Mesenchymal stem cell (in vitro differentiated cells and primary cell): ENCODE results near the gene SRF. TPM values are rescaled to one million over a fixed set of nuclear protein-coding genes. Genes with fewer than 3 reads are reported as not detected.

Source experiments
- DNase-seq: peaks from one replicate; pipeline ENCODE4 v3.0.0-alpha.2; 2013
- H2AFZ ChIP-seq: one replicate; pipeline ENCODE4 v1.6.1; 2013; ENCODE audit warnings: low read depth, mild to moderate bottlenecking, control low read depth, inconsistent platforms, low read length, moderate library complexity
- H2AK5ac ChIP-seq: 2 replicates; pipeline ENCODE4 v1.6.1; 2013; ENCODE audit warnings: low read length, moderate library complexity, mild to moderate bottlenecking, inconsistent platforms; ENCODE audit not compliant: severe bottlenecking
- H2BK120ac ChIP-seq: one replicate; pipeline ENCODE4 v1.6.1; 2013; ENCODE audit warnings: low read depth, mild to moderate bottlenecking, inconsistent platforms, low read length, moderate library complexity
- H2BK12ac ChIP-seq, 2 experiments: one replicate each; pipeline ENCODE4 v1.6.1; 2013; ENCODE audit warnings: inconsistent platforms in 2 of 2, low read length in 2 of 2, mild to moderate bottlenecking in 2 of 2, moderate library complexity in 2 of 2, control low read depth in 1 of 2
- H2BK15ac ChIP-seq: one replicate; pipeline ENCODE4 v1.6.1; 2013; ENCODE audit warnings: mild to moderate bottlenecking, low read depth, inconsistent platforms; ENCODE audit not compliant: poor library complexity, severe bottlenecking
- H2BK5ac ChIP-seq: 2 replicates; pipeline ENCODE4 v1.6.1; 2013; ENCODE audit warnings: low read depth, mild to moderate bottlenecking, low read length, control low read depth, inconsistent platforms; ENCODE audit not compliant: poor library complexity, severe bottlenecking
- H3K14ac ChIP-seq, 2 experiments: one replicate each; pipeline ENCODE4 v1.6.1; 2013; ENCODE audit warnings: inconsistent platforms in 2 of 2, low read length in 2 of 2, control low read depth in 1 of 2, mild to moderate bottlenecking in 1 of 2, moderate library complexity in 1 of 2
- H3K18ac ChIP-seq, 2 experiments: one replicate each; pipeline ENCODE4 v1.6.1; 2013; ENCODE audit warnings: inconsistent platforms in 2 of 2, low read length in 2 of 2, control low read depth in 1 of 2, low read depth in 1 of 2, mild to moderate bottlenecking in 1 of 2
- H3K23ac ChIP-seq, 2 experiments: one replicate each; pipeline ENCODE4 v1.6.1; 2013; ENCODE audit warnings: inconsistent platforms in 2 of 2, low read length in 2 of 2, mild to moderate bottlenecking in 2 of 2, moderate library complexity in 2 of 2, control low read depth in 1 of 2
- H3K27ac ChIP-seq: 2 replicates; pipeline ENCODE4 v1.5.1; 2013; ENCODE audit warnings: mild to moderate bottlenecking, moderate library complexity, low read length, control low read depth, inconsistent platforms; ENCODE audit not compliant: poor library complexity, severe bottlenecking
- H3K27me3 ChIP-seq, 2 experiments: 2 replicates each; pipeline versions ENCODE4 v1.6.1 to v1.7.0; 2013; ENCODE audit warnings: low read length in 2 of 2, mild to moderate bottlenecking in 2 of 2, moderate library complexity in 2 of 2, control low read depth in 1 of 2, inconsistent platforms in 1 of 2; ENCODE audit not compliant: control insufficient read depth in 1 of 2, insufficient read depth in 1 of 2
- H3K36me3 ChIP-seq, 2 experiments: 2 replicates each; pipeline versions ENCODE4 v1.6.1 to v1.7.0; 2013; ENCODE audit warnings: low read length in 2 of 2, control low read depth in 1 of 2, inconsistent platforms in 1 of 2, low read depth in 1 of 2, mild to moderate bottlenecking in 1 of 2; ENCODE audit not compliant: insufficient read depth in 2 of 2, control insufficient read depth in 1 of 2
- H3K4ac ChIP-seq, 2 experiments: one replicate each; pipeline ENCODE4 v1.6.1; 2013; ENCODE audit warnings: inconsistent platforms in 2 of 2, low read length in 2 of 2, mild to moderate bottlenecking in 2 of 2, moderate library complexity in 2 of 2, control low read depth in 1 of 2, low read depth in 1 of 2
- H3K4me1 ChIP-seq: 2 replicates; pipeline ENCODE4 v1.6.1; 2013; ENCODE audit warnings: low read depth, low read length, control low read depth; ENCODE audit not compliant: control insufficient read depth, insufficient read depth
- H3K4me2 ChIP-seq: 2 replicates; pipeline ENCODE4 v1.6.1; 2013; ENCODE audit warnings: low read length, mild to moderate bottlenecking, inconsistent platforms; ENCODE audit not compliant: poor library complexity, severe bottlenecking
- H3K4me3 ChIP-seq, 2 experiments: 2 replicates each; pipeline versions ENCODE4 v1.5.1 to v1.7.0; 2013; ENCODE audit warnings: low read length in 2 of 2, mild to moderate bottlenecking in 2 of 2, control low read depth in 1 of 2, low read depth in 1 of 2; ENCODE audit not compliant: insufficient read depth in 1 of 2
- H3K79me1 ChIP-seq: replicated peaks from 2 replicates; pipeline ENCODE4 v1.6.1; 2013; ENCODE audit warnings: mild to moderate bottlenecking, control low read depth, low read length, inconsistent platforms; ENCODE audit not compliant: poor library complexity, severe bottlenecking
- H3K9ac ChIP-seq: 2 replicates; pipeline ENCODE4 v1.7.0; 2013; ENCODE audit warnings: mild to moderate bottlenecking, low read length, moderate library complexity
- H3K9me3 ChIP-seq: 2 replicates; pipeline ENCODE4 v1.7.0; 2013; ENCODE audit warnings: mild to moderate bottlenecking, low read length; ENCODE audit not compliant: control insufficient read depth
- H4K8ac ChIP-seq: one replicate; pipeline ENCODE4 v1.6.1; 2013; ENCODE audit warnings: inconsistent platforms, mild to moderate bottlenecking, low read length, moderate library complexity
- H4K91ac ChIP-seq: one replicate; pipeline ENCODE4 v1.6.1; 2013; ENCODE audit warnings: mild to moderate bottlenecking, low read length, inconsistent platforms
- WGBS: methylation state at CpG from one replicate; pipeline ENCODE4 v1.1.7; 2013; ENCODE audit warnings: mixed read lengths; 5-methylcytosine and 5-hydroxymethylcytosine counted together
- polyA plus RNA-seq, 2 experiments: library from polyadenylated mRNA; stranded (reverse); fragments of 200-250 nt; gene quantifications; one replicate each; pipeline ENCODE4 v1.2.3, GENCODE V29; 2013

Gene SRF
- 30.1 TPM for polyA plus RNA-seq (2013, experiment 1 of 2)
- 29.6 TPM for polyA plus RNA-seq (2013, experiment 2 of 2)

DNA sequence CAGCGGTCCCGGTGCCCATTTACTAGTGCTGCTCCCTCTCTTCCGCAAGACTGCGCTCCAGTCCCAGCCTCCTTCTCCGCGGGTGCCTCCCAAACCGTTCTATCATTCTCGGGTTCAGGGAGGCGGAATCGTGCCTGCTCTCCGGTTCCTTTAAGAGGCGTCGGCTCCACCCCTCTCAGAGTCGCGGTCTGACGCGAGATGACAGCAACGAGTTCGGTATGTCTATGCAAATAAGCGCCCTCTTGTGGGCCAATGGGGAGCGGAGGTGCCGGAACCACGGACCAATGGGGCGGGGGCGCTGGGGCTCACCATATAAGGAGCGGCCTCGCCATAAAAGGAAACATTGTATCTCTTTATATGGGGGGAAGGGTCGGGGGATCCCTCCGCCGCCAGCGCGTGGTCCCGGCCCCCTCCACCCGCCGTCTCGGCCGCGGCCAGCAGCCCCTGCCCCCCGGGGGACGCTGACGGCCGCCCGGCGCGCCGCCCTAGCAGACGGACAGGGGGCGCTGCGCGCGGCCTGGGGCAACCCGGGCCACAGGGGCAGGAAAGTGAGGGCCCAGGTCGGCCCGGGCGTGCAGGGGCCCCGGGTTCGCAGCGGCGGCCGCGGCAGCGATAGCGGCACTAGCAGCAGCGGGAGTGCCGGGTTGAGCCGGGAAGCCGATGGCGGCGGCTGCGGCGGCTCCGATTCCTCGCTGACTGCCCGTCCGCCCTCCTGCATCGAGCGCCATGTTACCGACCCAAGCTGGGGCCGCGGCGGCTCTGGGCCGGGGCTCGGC is at the start of gene SRF:
Gene SRF (plus strand): TSS at position 339 of the 776 bp plus-strand sequence. CDS start 388 bp downstream, at position 727.
- Histone ChIP-seq H4K8ac (peak within 1 kb of the TSS; percentile 88), H2BK120ac (peak within 1 kb of the TSS; percentile 97), H3K36me3 (peaks cover 12% of the 10 kb centered on the region in 2 experiments), H2BK15ac (peak within 1 kb of the TSS; percentile 100), H3K27me3 (no peaks in the 10 kb centered on the region), H4K91ac (peak within 1 kb of the TSS; percentile 96), H3K18ac (peak within 1 kb of the TSS; percentile 89 to 95), H3K4me2 (peak within 1 kb of the TSS; percentile 94), H3K4ac (peak within 1 kb of the TSS; percentile 89 to 95), H2AFZ (peak within 1 kb of the TSS; percentile 90), H3K27ac (peak within 1 kb of the TSS; percentile 97), H3K9ac (peak within 1 kb of the TSS; percentile 94), H2BK12ac (peak within 1 kb of the TSS in 1 of 2 experiments; percentile 76), H3K9me3 (no peaks in the 10 kb centered on the region), H3K79me1 (peaks cover 7% of the 10 kb centered on the region), H2AK5ac (peak within 1 kb of the TSS; percentile 58), H3K4me3 (peak within 1 kb of the TSS; percentile 90), H3K23ac (peak within 1 kb of the TSS in 1 of 2 experiments; percentile 92), H3K4me1 (peaks cover 26% of the 10 kb centered on the region), H3K14ac (peak within 1 kb of the TSS; percentile 74 to 95), H2BK5ac (peak within 1 kb of the TSS; percentile 96)
- under 1% methylated on average over 62 of the region's 83 CpGs for WGBS
- peak; percentile 100 for DNase-seq

DNA sequence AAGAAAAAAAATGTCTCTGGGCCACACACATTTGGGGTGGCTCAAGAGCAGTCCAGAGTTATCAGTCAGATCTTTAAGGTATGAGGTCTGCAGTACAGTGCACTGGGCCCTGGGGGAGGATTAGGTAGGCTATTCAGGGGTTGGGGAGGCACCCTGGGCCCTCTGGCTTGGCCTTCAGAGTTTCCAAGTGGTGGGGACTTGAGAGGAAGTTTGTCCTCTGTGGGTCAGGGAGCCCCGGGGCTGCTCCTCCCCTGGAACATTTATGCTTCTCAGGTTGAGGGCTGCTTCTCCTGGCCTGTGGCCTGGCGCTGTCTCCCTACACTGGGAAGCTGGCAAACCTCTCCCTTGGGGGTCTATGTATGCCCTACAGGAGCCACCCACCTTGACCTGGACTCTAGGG is 48.9 kb upstream of the SRF start:
- Histone ChIP-seq H3K14ac (peak overlapping the region in 1 of 2 experiments; percentile 97), H3K27me3 (no peaks in the 10 kb centered on the region), H3K4me2 (no peak overlapping the region), H2AK5ac (peak overlapping the region; percentile 91), H3K27ac (peak overlapping the region; percentile 98), H2AFZ (no peak overlapping the region), H2BK120ac (peak overlapping the region; percentile 19), H3K36me3 (peaks cover 0 to 5% of the 10 kb centered on the region in 2 experiments), H3K9me3 (no peaks in the 10 kb centered on the region), H2BK12ac (peak overlapping the region; percentile 59 to 65), H3K4me1 (peaks cover 73% of the 10 kb centered on the region), H3K79me1 (peaks cover 6% of the 10 kb centered on the region), H4K91ac (peak overlapping the region; percentile 79), H3K4me3 (peak overlapping the region in 1 of 2 experiments; percentile 28), H3K23ac (peak overlapping the region in 1 of 2 experiments; percentile 68), H2BK15ac (peak overlapping the region; percentile 39), H2BK5ac (peak overlapping the region; percentile 46), H3K18ac (peak overlapping the region; percentile 75 to 76), H4K8ac (peak overlapping the region; percentile 70), H3K9ac (peak overlapping the region; percentile 87), H3K4ac (peak overlapping the region in 1 of 2 experiments; percentile 80)
- 92% methylated on average over 2 of the region's 2 CpGs for WGBS
- DNase-seq = no peak

DNA sequence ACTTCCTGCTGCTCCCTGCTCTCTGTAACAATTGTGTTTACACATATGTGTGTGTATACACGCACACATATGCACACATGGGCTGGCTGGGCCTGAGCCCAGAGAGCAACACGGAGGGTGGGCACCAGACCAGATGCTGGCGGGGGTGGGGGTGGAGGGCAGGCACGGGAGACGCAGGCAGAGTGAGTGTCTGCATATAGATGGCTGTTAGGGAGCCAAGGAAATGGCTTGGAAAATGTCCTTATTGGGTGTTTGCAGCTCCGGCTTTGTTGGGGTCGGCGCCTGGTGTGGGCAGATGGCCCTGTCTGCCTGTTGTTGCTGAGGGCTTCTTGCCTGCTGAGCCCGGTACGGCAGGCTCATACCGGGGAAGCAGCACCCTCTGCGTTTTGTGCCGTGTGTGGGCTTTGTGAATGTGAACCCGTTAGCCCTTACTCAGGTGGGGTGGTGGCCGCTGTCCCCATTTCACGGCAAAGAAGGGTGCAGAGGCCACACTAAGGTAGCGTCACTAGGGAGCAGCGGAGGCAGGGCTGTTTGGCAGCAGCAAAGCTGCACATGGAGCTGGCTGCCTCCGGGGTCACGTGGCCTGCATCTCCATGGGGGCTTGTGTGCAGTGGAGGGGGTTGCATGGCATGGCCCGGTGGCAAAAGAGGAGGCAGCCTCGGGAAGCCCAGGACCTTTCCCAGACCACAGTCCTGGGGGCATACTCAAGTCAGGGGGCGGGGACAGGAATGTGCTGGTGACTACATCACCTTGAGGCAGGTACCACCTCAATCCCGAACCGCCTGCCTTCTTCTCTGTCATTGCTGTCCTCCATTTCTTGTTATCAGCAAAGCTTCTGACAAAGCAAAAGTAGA is 47.4 kb upstream of the SRF start:
- Histone ChIP-seq H3K9ac (peak overlapping the region; percentile 30), H3K27ac (peak overlapping the region; percentile 82), H2BK5ac (peak overlapping the region; percentile 49), H4K8ac (peak overlapping the region; percentile 74), H3K9me3 (no peaks in the 10 kb centered on the region), H3K4me1 (peaks cover 76% of the 10 kb centered on the region), H3K27me3 (no peaks in the 10 kb centered on the region), H2BK120ac (peak overlapping the region; percentile 6), H3K23ac (peak overlapping the region in 1 of 2 experiments; percentile 96), H3K4me3 (no peak overlapping the region), H2BK12ac (peak overlapping the region; percentile 85 to 87), H3K18ac (peak overlapping the region; percentile 50 to 72), H2AFZ (no peak overlapping the region), H2AK5ac (peak overlapping the region; percentile 92), H2BK15ac (no peak overlapping the region), H3K36me3 (peaks cover 0 to under 1% of the 10 kb centered on the region in 2 experiments), H4K91ac (peak overlapping the region; percentile 91), H3K4me2 (no peak overlapping the region), H3K4ac (peak overlapping the region; percentile 67), H3K79me1 (peaks cover 8% of the 10 kb centered on the region), H3K14ac (peak overlapping the region in 1 of 2 experiments; percentile 93)
- no peak for DNase-seq
- 89% methylated on average over 25 of the region's 25 CpGs for WGBS
